Measurements from ENCODE around the gene SLC22A23.

SLC22A23 gene

GRCh38 chr6:3294921-3295871, 161.7 kb downstream of the SLC22A23 start:
- no peak overlapping the region for H3K27ac ChIP-seq
- TF ChIP-seq CTCF (conservative IDR thresholded peaks at IDR 0.05): no peak
- TF ChIP-seq ZFX (IDR thresholded peaks at IDR 0.05): no peak

GRCh38 chr6:3294396-3294795, 162.5 kb downstream of the SLC22A23 start:
- H3K27ac ChIP-seq: no peak overlapping the region
- no peak for TF ChIP-seq CTCF (conservative IDR thresholded peaks at IDR 0.05)
- no peak for TF ChIP-seq ZFX (IDR thresholded peaks at IDR 0.05)

GRCh38 chr6:3293271-3294155, 163.3 kb downstream of the SLC22A23 start:
- TF ChIP-seq ZFX (IDR thresholded peaks at IDR 0.05) (no peak), CTCF (conservative IDR thresholded peaks at IDR 0.05) (no peak)
- H3K27ac ChIP-seq: no peak overlapping the region

- TF ChIP-seq CTCF (conservative IDR thresholded peaks at IDR 0.05) (no peak), ZFX (IDR thresholded peaks at IDR 0.05) (no peak)
- H3K27ac ChIP-seq: no peak overlapping the region
These were observed 164.2 kb downstream of the SLC22A23 start for GRCh38 chr6:3292431-3293197.

- no peak overlapping the region for H3K27ac ChIP-seq
- TF ChIP-seq CTCF (conservative IDR thresholded peaks at IDR 0.05) (no peak), ZFX (IDR thresholded peaks at IDR 0.05) (no peak)
These were observed 164.9 kb downstream of the SLC22A23 start for GRCh38 chr6:3291987-3292386.

- TF ChIP-seq ZFX (IDR thresholded peaks at IDR 0.05) (no peak), CTCF (conservative IDR thresholded peaks at IDR 0.05) (no peak)
- no peak overlapping the region for H3K27ac ChIP-seq
These were observed 165.5 kb downstream of the SLC22A23 start for GRCh38 chr6:3291346-3291745.

All from C4-2B (cell line).